Inferior parietal cortex (tissue), 1 donor: Measurements from ENCODE around the gene GRIN2A.

ENCODE experiments used
- DNase-seq: peaks from one replicate; pipeline ENCODE4 v3.0.0-alpha.2; 2016; ENCODE audit errors: extremely low spot score

Gene GRIN2A

GRCh38 chr16:10033556-10033955 lies 148.7 kb downstream of the GRIN2A start:
- DNase-seq = no peak

- DNase-seq = no peak
These were observed 150.3 kb downstream of the GRIN2A start for GRCh38 chr16:10031955-10032354.

- DNase-seq = no peak
These were observed 150.8 kb downstream of the GRIN2A start for GRCh38 chr16:10031473-10031872.

- no peak for DNase-seq
These were observed 153.6 kb downstream of the GRIN2A start for GRCh38 chr16:10028644-10029043.

GRCh38 chr16:10027553-10027952 lies 154.7 kb downstream of the GRIN2A start:
- no peak for DNase-seq

GRCh38 chr16:10026593-10026992 lies 155.6 kb downstream of the GRIN2A start:
- no peak for DNase-seq

GRCh38 chr16:10022098-10022497 lies 160.1 kb downstream of the GRIN2A start:
- no peak for DNase-seq

- DNase-seq = no peak
These were observed 161.4 kb downstream of the GRIN2A start for GRCh38 chr16:10020866-10021265.

GRCh38 chr16:10016752-10017151 lies 165.5 kb downstream of the GRIN2A start:
- no peak for DNase-seq

- DNase-seq = no peak
These were observed 166.8 kb downstream of the GRIN2A start for GRCh38 chr16:10015397-10015796.

GRCh38 chr16:10013774-10014173 lies 168.5 kb downstream of the GRIN2A start:
- no peak for DNase-seq

- DNase-seq = peak; percentile 50
These were observed 168.9 kb downstream of the GRIN2A start for GRCh38 chr16:10013364-10013763.

GRCh38 chr16:10009684-10010083 lies 172.5 kb downstream of the GRIN2A start:
- peak; percentile 83 for DNase-seq

- peak; percentile 55 for DNase-seq
These were observed 178.7 kb downstream of the GRIN2A start for GRCh38 chr16:10003486-10003885.

GRCh38 chr16:10001258-10001775 lies 180.9 kb downstream of the GRIN2A start:
- DNase-seq = no peak

- no peak for DNase-seq
These were observed 186.0 kb downstream of the GRIN2A start for GRCh38 chr16:9996221-9996620.

GRCh38 chr16:9992441-9992840 lies 189.8 kb downstream of the GRIN2A start:
- DNase-seq = no peak

GRCh38 chr16:9980981-9981380 lies 201.2 kb downstream of the GRIN2A start:
- no peak for DNase-seq

GRCh38 chr16:9978160-9978725 lies 204.0 kb downstream of the GRIN2A start:
- DNase-seq = no peak

GRCh38 chr16:9977333-9977897 lies 204.8 kb downstream of the GRIN2A start:
- DNase-seq = no peak

- peak; percentile 86 for DNase-seq
These were observed 205.6 kb downstream of the GRIN2A start for GRCh38 chr16:9976601-9977000.

GRCh38 chr16:9971907-9972306 lies 210.3 kb downstream of the GRIN2A start:
- no peak for DNase-seq

- DNase-seq = peak; percentile 62
These were observed 211.4 kb downstream of the GRIN2A start for GRCh38 chr16:9970796-9971195.

- DNase-seq = no peak
These were observed 212.0 kb downstream of the GRIN2A start for GRCh38 chr16:9970244-9970643.
